Measurements from ENCODE around the gene TMEM242. TPM values are rescaled to one million over a fixed set of nuclear protein-coding genes. Genes with fewer than 3 reads are reported as not detected.

The TMEM242 gene
- total and polyA plus RNA-seq, 10 of the 15 experiments (the other 5 are each of a cell fraction or from before 2014, with no cell fraction given), result 2.8 to 9.8 (median 5.5) TPM

GRCh38 chr6:157263881-157264397 lies 59.4 kb downstream of the TMEM242 start:
- DNase-seq (ENCODE audit: low read depth, low spot score) (no peak), FAIRE-seq (no peak), ATAC-seq (no peak)
- no peaks in the 10 kb centered on the region for H4K20me1 ChIP-seq (ENCODE audit: control insufficient read depth, insufficient read depth)
- H3K27ac ChIP-seq (ENCODE audit: control insufficient read depth, insufficient read depth), result no peak overlapping the region
- no peaks in the 10 kb centered on the region for H3K4me1 ChIP-seq (ENCODE audit: control insufficient read depth, insufficient read depth, low read length)
- SMC1A ChIA-PET (ENCODE audit: uncharacterized antibody, unreplicated experiment), result no interaction called here
- POLR2A ChIA-PET, result no interaction called here
- H3K4me3 ChIP-seq, result no peak overlapping the region
- no peak overlapping the region for H3K9ac ChIP-seq (ENCODE audit: control insufficient read depth, insufficient read depth, low read length)
- H3K9me3 ChIP-seq (replicated peaks; ENCODE audit: control insufficient read depth, insufficient read depth, low read length), result no peaks in the 10 kb centered on the region
- in situ Hi-C loops (cut with MboI) (no loop called here), intact Hi-C loops (cut with micrococcal nuclease; ENCODE audit: unreplicated experiment) (no loop called here)
- H3K27me3 ChIP-seq (replicated peaks in 1 of 2; ENCODE audit: control insufficient read depth in 2 of 2, insufficient read depth in 2 of 2, low read length in 1 of 2), result no peaks in the 10 kb centered on the region; a peak in 2 of 4 replicates
- no peak overlapping the region for H3K4me2 ChIP-seq (ENCODE audit: control insufficient read depth, insufficient read depth)
- no peaks in the 10 kb centered on the region for H3K79me2 ChIP-seq (ENCODE audit: control insufficient read depth, insufficient read depth, low read length)
- CTCF ChIA-PET, result no interaction called here
- BruUV-seq (replicated peaks), result no TSS peak
- RAD21 ChIA-PET (ENCODE audit: unreplicated experiment), result no interaction called here
- H3K36me3 ChIP-seq (ENCODE audit: control insufficient read depth in 2 of 2, insufficient read depth in 2 of 2, low read length in 1 of 2), result no peaks in the 10 kb centered on the region
- H2AFZ ChIP-seq (ENCODE audit: control insufficient read depth, low read depth, low read length), result no peak overlapping the region
- 22% methylated on average over 3 of the region's 3 CpGs for WGBS (ENCODE audit: insufficient coverage, insufficient replicate concordance, low lambda C conversion rate, missing lambda C conversion rate)
- TF ChIP-seq PML (IDR thresholded peaks at IDR 0.05; ENCODE audit: low read length), result no peak
- no peak for TF ChIP-seq ZBTB40 (IDR thresholded peaks at IDR 0.05; ENCODE audit: borderline replicate concordance)
- TF ChIP-seq GABPA (IDR thresholded peaks at IDR 0.05; ENCODE audit: low read depth), result no peak
- no peak for TF ChIP-seq REST (IDR thresholded peaks at IDR 0.05; ENCODE audit: low read depth, low read length)
- no peak for TF ChIP-seq ZBTB4 (CRISPR knock-in tag; IDR thresholded peaks at IDR 0.05)
- TF ChIP-seq NFIC (IDR thresholded peaks at IDR 0.05; ENCODE audit: low read depth, low read length), result no peak
- no peak for TF ChIP-seq CHD1 (IDR thresholded peaks at IDR 0.05; ENCODE audit: low read depth, low read length)
- no peak for TF ChIP-seq E2F4 (IDR thresholded peaks at IDR 0.05; ENCODE audit: low read depth, low read length)
- TF ChIP-seq ZNF207 (IDR thresholded peaks at IDR 0.05; ENCODE audit: borderline replicate concordance), result no peak
- TF ChIP-seq FOS (IDR thresholded peaks at IDR 0.05; ENCODE audit: borderline replicate concordance, extremely low read depth, insufficient read length), result no peak
- no peak for TF ChIP-seq TBL1XR1 (IDR thresholded peaks at IDR 0.05; ENCODE audit: low read depth, low read length)
- TF ChIP-seq BACH1 (IDR thresholded peaks at IDR 0.05; ENCODE audit: borderline replicate concordance), result no peak
- no peak for TF ChIP-seq ZNF384 (IDR thresholded peaks at IDR 0.05; ENCODE audit: borderline replicate concordance, low read depth, low read length)
